NCI-H2196 treated with DMSO at 0.1 percent for 48 hours (cell line): ENCODE results near the gene BCDIN3D.
"Not testable (repeated sequence)": the region's sequence is repeated elsewhere in the genome, so short reads cannot be mapped to it uniquely, and the experiment has no call there.

Experiments used
- DNase-seq: peaks from one replicate; lab custom pipeline; 2025; ENCODE audit not compliant: unreplicated experiment; lab: John Stamatoyannopoulos, UW

Gene BCDIN3D

GRCh38 chr12:49877066-49877465 is 34.2 kb upstream of the BCDIN3D start:
- DNase-seq = no peak

GRCh38 chr12:49876070-49876469 is 33.2 kb upstream of the BCDIN3D start:
- DNase-seq = no peak

- DNase-seq = no peak
These were observed 32.3 kb upstream of the BCDIN3D start for GRCh38 chr12:49875115-49875720.

- DNase-seq = no peak
These were observed 31.4 kb upstream of the BCDIN3D start for GRCh38 chr12:49874142-49874897.

- DNase-seq = no peak
These were observed 30.5 kb upstream of the BCDIN3D start for GRCh38 chr12:49873361-49873934.

GRCh38 chr12:49872781-49873181 is 29.9 kb upstream of the BCDIN3D start:
- DNase-seq = peak; percentile 43

- DNase-seq = no peak
These were observed 29.5 kb upstream of the BCDIN3D start for GRCh38 chr12:49872381-49872780.

- not testable (repeated sequence) for DNase-seq
These were observed 28.9 kb upstream of the BCDIN3D start for GRCh38 chr12:49871811-49872251.

GRCh38 chr12:49871263-49871561 is 28.3 kb upstream of the BCDIN3D start:
- no peak for DNase-seq

- no peak for DNase-seq
These were observed 27.8 kb upstream of the BCDIN3D start for GRCh38 chr12:49870501-49871262.

- no peak for DNase-seq
These were observed 27.1 kb upstream of the BCDIN3D start for GRCh38 chr12:49869816-49870500.

- peak; percentile 97 for DNase-seq
These were observed 26.3 kb upstream of the BCDIN3D start for GRCh38 chr12:49868952-49869815.

GRCh38 chr12:49868449-49868848 is 25.5 kb upstream of the BCDIN3D start:
- no peak for DNase-seq

- DNase-seq = no peak
These were observed 24.9 kb upstream of the BCDIN3D start for GRCh38 chr12:49867570-49868341.

- peak; percentile 57 for DNase-seq
These were observed 24.1 kb upstream of the BCDIN3D start for GRCh38 chr12:49866859-49867569.

- no peak for DNase-seq
These were observed 22.9 kb upstream of the BCDIN3D start for GRCh38 chr12:49865782-49866135.

- DNase-seq = no peak
These were observed 22.3 kb upstream of the BCDIN3D start for GRCh38 chr12:49865109-49865781.

- DNase-seq = no peak
These were observed 21.8 kb upstream of the BCDIN3D start for GRCh38 chr12:49864798-49865090.
